IMR-90 (cell line): Measurements from ENCODE around the gene CABP4. TPM values are rescaled to one million over a fixed set of nuclear protein-coding genes. Genes with fewer than 3 reads are reported as not detected.

Source experiments
- ATAC-seq: fragments of 200-7000 bp; cut with Tn5 transposase; 2 replicates; pipeline ENCODE4 v1.9.1; 2020; ENCODE audit warnings: low read depth, mild to moderate bottlenecking, moderate library complexity
- BruUV-seq: library from RNA; stranded (reverse); fragments of 400-500 nt; replicated peaks from 2 replicates; lab custom pipeline; 2021; lab: Mats Ljungman, UMichigan
- CTCF ChIA-PET: fragments of 300-600 bp; formaldehyde crosslinking; extraction: SDS; loops from one replicate; lab custom pipeline; 2021; ENCODE audit warnings: antibody characterized with exemption; lab: Yijun Ruan, JAX
- POLR2A ChIA-PET: fragments of 300-600 bp; sonication (Branson Sonifier 250); formaldehyde crosslinking; loops from one replicate; lab custom pipeline; 2022; ENCODE audit warnings: antibody characterized with exemption; ENCODE audit not compliant: unreplicated experiment; lab: Charles Lee
- DNase-seq: peaks from one replicate; pipeline ENCODE4 v3.0.0; 2013
- H2AFZ ChIP-seq: replicated peaks from 2 replicates; pipeline ENCODE3; 2013; ENCODE audit warnings: low read length, mild to moderate bottlenecking; ENCODE audit not compliant: poor library complexity
- H2AK5ac ChIP-seq: 2 replicates; pipeline ENCODE4 v1.6.1; 2013; ENCODE audit warnings: low read depth, low read length, inconsistent platforms
- H2AK9ac ChIP-seq: replicated peaks from 2 replicates; pipeline ENCODE3; 2013; ENCODE audit warnings: mild to moderate bottlenecking, low read depth, low read length, moderate library complexity; ENCODE audit not compliant: poor library complexity
- H2BK120ac ChIP-seq: 2 replicates; pipeline ENCODE4 v1.6.1; 2013; ENCODE audit warnings: low read depth, low read length, inconsistent platforms
- H2BK15ac ChIP-seq: 3 replicates; pipeline ENCODE4 v1.6.1; 2013; ENCODE audit warnings: low read depth, low read length, inconsistent platforms
- H2BK20ac ChIP-seq: 2 replicates; pipeline ENCODE4 v1.6.1; 2013; ENCODE audit warnings: low read depth, mild to moderate bottlenecking, inconsistent platforms, low read length, moderate library complexity
- H2BK5ac ChIP-seq: 2 replicates; pipeline ENCODE4 v1.6.1; 2013; ENCODE audit warnings: mild to moderate bottlenecking, low read depth, low read length, inconsistent platforms; ENCODE audit not compliant: poor library complexity, severe bottlenecking
- H3K14ac ChIP-seq: replicated peaks from 2 replicates; pipeline ENCODE4 v1.6.1; 2013; ENCODE audit warnings: low read depth, low read length, inconsistent platforms
- H3K18ac ChIP-seq: 2 replicates; pipeline ENCODE4 v1.6.1; 2013; ENCODE audit warnings: low read depth, low read length, control low read depth
- H3K23ac ChIP-seq: 2 replicates; pipeline ENCODE4 v1.6.1; 2013; ENCODE audit warnings: low read depth, low read length, inconsistent platforms
- H3K27ac ChIP-seq: 2 replicates; pipeline ENCODE4 v1.5.1; 2013; ENCODE audit warnings: mild to moderate bottlenecking, control low read depth, low read length; ENCODE audit not compliant: insufficient read depth
- H3K27me3 ChIP-seq: 2 replicates; pipeline ENCODE4 v1.6.1; 2013; ENCODE audit warnings: low read length; ENCODE audit not compliant: control insufficient read depth, insufficient read depth
- H3K36me3 ChIP-seq: 2 replicates; pipeline ENCODE4 v1.6.1; 2013; ENCODE audit warnings: low read length, mixed read lengths; ENCODE audit not compliant: control insufficient read depth, insufficient read depth
- H3K4ac ChIP-seq: 2 replicates; pipeline ENCODE4 v1.6.1; 2013; ENCODE audit warnings: low read depth, low read length, inconsistent platforms
- H3K4me1 ChIP-seq: 2 replicates; pipeline ENCODE4 v1.6.1; 2013; ENCODE audit warnings: low read length, mixed read lengths; ENCODE audit not compliant: control insufficient read depth, insufficient read depth
- H3K4me2 ChIP-seq: 2 replicates; pipeline ENCODE4 v1.6.1; 2013; ENCODE audit warnings: low read depth, mild to moderate bottlenecking, control low read depth, low read length, moderate library complexity
- H3K4me3 ChIP-seq: 2 replicates; pipeline ENCODE4 v1.5.1; 2013; ENCODE audit warnings: low read depth, mild to moderate bottlenecking, control low read depth, low read length, moderate library complexity; ENCODE audit not compliant: insufficient read depth
- H3K56ac ChIP-seq: 2 replicates; pipeline ENCODE4 v1.6.1; 2013; ENCODE audit warnings: low read length, inconsistent platforms; ENCODE audit not compliant: insufficient read depth; ENCODE audit errors: extremely low read depth
- H3K79me1 ChIP-seq, 2 experiments: 2 replicates each; pipeline ENCODE4 v1.6.1; 2013; ENCODE audit warnings: low read length in 2 of 2, inconsistent platforms in 1 of 2, low read depth in 1 of 2
- H3K9ac ChIP-seq: 2 replicates; pipeline ENCODE4 v1.6.1; 2013; ENCODE audit warnings: low read depth, low read length, control low read depth
- H3K9me1 ChIP-seq: 2 replicates; pipeline ENCODE4 v1.6.1; 2013; ENCODE audit warnings: low read length, inconsistent platforms; ENCODE audit not compliant: insufficient read depth
- H3K9me3 ChIP-seq: 2 replicates; pipeline ENCODE4 v1.6.1; 2013; ENCODE audit warnings: low read length; ENCODE audit not compliant: control insufficient read depth, insufficient read depth
- H4K20me1 ChIP-seq: 2 replicates; pipeline ENCODE4 v1.6.1; 2013; ENCODE audit warnings: low read length, inconsistent platforms; ENCODE audit not compliant: insufficient read depth
- H4K5ac ChIP-seq: 2 replicates; pipeline ENCODE4 v1.6.1; 2013; ENCODE audit warnings: mild to moderate bottlenecking, low read depth, low read length, control low read depth
- H4K8ac ChIP-seq, 2 experiments: 2 replicates each; pipeline ENCODE4 v1.6.1; 2013; ENCODE audit warnings: low read depth in 2 of 2, low read length in 2 of 2, control low read depth in 1 of 2, inconsistent platforms in 1 of 2
- H4K91ac ChIP-seq: 2 replicates; pipeline ENCODE4 v1.6.1; 2013; ENCODE audit warnings: low read depth, low read length, inconsistent platforms; ENCODE audit not compliant: insufficient read depth
- MAZ ChIP-seq: IDR thresholded peaks from 2 replicates; pipeline ENCODE4 v1.6.1; 2012; ENCODE audit warnings: low read depth, mild to moderate bottlenecking, low read length, improper control_type of control experiment, moderate library complexity, borderline replicate concordance
- NFE2L2 ChIP-seq: fragments of 150-350 bp; IDR thresholded peaks from 2 replicates; pipeline ENCODE4 v1.6.1; 2016; ENCODE audit warnings: low read depth, mild to moderate bottlenecking, low read length
- WGBS, 2 experiments: methylation state at CpG; one replicate each; pipeline versions ENCODE4 v1.1.5 to v1.1.7; 2013; ENCODE audit warnings: missing lambda C conversion rate in 2 of 2; ENCODE audit not compliant: insufficient read length in 1 of 2; ENCODE audit errors: extremely low coverage in 2 of 2; 5-methylcytosine and 5-hydroxymethylcytosine counted together
- dilution Hi-C: fragments of 300-500 bp; cut with HindIII; formaldehyde crosslinking; loops from one replicate; pipeline ENCODE4 v1.14.3; 2018; ENCODE audit warnings: low sequenced_read_pairs; ENCODE audit not compliant: unreplicated experiment
- in situ Hi-C: fragments of 300-500 bp; cut with MboI; formaldehyde crosslinking; loops from 3 replicates; pipeline ENCODE4 v1.14.3; 2019; ENCODE audit warnings: low sequenced_read_pairs, inconsistent platforms, mixed read lengths
- intact Hi-C: fragments of 100-400 bp; cut with micrococcal nuclease; formaldehyde crosslinking; loops from 2 replicates; pipeline ENCODE4 v1.10.0; 2022
- polyA plus RNA-seq, 3 experiments: library from polyadenylated mRNA; depleted of rRNA; stranded (reverse); fragments of >200 nt; gene quantifications; 2 replicates each; pipeline ENCODE4 v1.2.3, GENCODE V29; 2012; ENCODE audit warnings: low replicate concordance in 1 of 3
- total RNA-seq: library from RNA; depleted of rRNA; stranded (reverse); fragments of >200 nt; gene quantifications from 2 replicates; pipeline ENCODE4 v1.2.3, GENCODE V29; 2012
- TF ChIP-seq, protein P1 (sequence below): fragments of 150-350 bp; IDR thresholded peaks from 2 replicates; pipeline ENCODE4 v1.6.1; 2017; ENCODE audit warnings: mild to moderate bottlenecking, antibody characterized with exemption, low read length, low read depth

CABP4 gene
- total and polyA plus RNA-seq, 2 of the 4 experiments (the other 2 are of a cell fraction) = not detected

DNA sequence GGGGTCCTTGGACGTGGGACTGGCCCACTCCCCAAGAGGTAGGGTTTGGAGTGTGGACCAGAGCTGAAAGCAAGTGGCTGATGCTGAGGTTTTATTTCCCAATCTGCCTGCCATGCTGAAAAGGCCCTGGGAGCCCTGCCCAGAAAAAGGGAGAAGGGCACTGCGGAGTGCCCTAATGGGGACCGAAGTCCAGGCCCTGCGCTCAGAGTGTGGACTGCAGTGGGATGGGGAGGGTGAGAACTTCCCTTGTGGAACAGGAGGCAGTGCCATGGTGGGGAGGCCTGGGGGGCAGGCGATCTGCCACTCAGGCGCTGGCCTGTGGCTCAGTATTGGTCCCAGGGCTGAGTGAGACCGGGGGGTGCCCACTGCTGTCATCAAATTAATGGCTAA lies 6.9 kb upstream of the CABP4 start:
- Histone ChIP-seq H3K9me1 (no peaks in the 10 kb centered on the region), H3K18ac (no peak overlapping the region), H2AK9ac (no peak overlapping the region), H3K4me2 (no peak overlapping the region), H3K23ac (no peak overlapping the region), H3K27me3 (peaks cover 4% of the 10 kb centered on the region; the same call in 1 of the 2 replicates), H3K4me3 (no peak overlapping the region), H3K4ac (no peak overlapping the region), H2BK5ac (no peak overlapping the region), H3K79me1 (no peaks in the 10 kb centered on the region), H2BK120ac (no peak overlapping the region), H2AFZ (no peak overlapping the region), H3K9ac (no peak overlapping the region), H4K91ac (no peak overlapping the region), H4K8ac (no peak overlapping the region), H3K14ac (no peak overlapping the region), H3K4me1 (peaks cover 1% of the 10 kb centered on the region; the same call in 1 of the 2 replicates), H2AK5ac (no peak overlapping the region), H3K36me3 (no peaks in the 10 kb centered on the region), H2BK15ac (no peak overlapping the region), H4K20me1 (no peaks in the 10 kb centered on the region), H3K27ac (no peak overlapping the region), H2BK20ac (no peak overlapping the region), H4K5ac (no peak overlapping the region), H3K9me3 (no peaks in the 10 kb centered on the region), H3K56ac (no peak overlapping the region)
- intact Hi-C loops (no loop called here), in situ Hi-C loops (no loop called here), dilution Hi-C loops (no loop called here)
- BruUV-seq = no TSS peak
- ATAC-seq (no peak), DNase-seq (no peak)
- ChIA-PET CTCF (no interaction called here), POLR2A (no interaction called here)
- no peak for TF ChIP-seq NFE2L2
- no peak for TF ChIP-seq MAZ
- TF ChIP-seq, protein P1, sequence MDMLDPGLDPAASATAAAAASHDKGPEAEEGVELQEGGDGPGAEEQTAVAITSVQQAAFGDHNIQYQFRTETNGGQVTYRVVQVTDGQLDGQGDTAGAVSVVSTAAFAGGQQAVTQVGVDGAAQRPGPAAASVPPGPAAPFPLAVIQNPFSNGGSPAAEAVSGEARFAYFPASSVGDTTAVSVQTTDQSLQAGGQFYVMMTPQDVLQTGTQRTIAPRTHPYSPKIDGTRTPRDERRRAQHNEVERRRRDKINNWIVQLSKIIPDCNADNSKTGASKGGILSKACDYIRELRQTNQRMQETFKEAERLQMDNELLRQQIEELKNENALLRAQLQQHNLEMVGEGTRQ = no peak
- 89% methylated on average over 3 of the region's 7 CpGs; no CpG with 5 or more reads in 1 of the 2 experiments for WGBS, 2 experiments
